Gastrocnemius medialis (tissue), 4 donors: Measurements from ENCODE around the gene ABHD10. TPM values are rescaled to one million over a fixed set of nuclear protein-coding genes. Genes with fewer than 3 reads are reported as not detected.

ENCODE experiments used
- ATAC-seq, 2 donors: fragments of 150-250 bp; one replicate each; pipeline ENCODE4 v1.9.1; 2016
- DNase-seq, 2 donors: peaks; one replicate each; pipeline ENCODE4 v3.0.0-alpha.2; 2019
- H3K27ac ChIP-seq, 4 donors: fragments of 200-600 bp; sonication (generic); 1 replicate in 1 of 4; 2 replicates in 3 of 4; pipeline ENCODE4 v1.5.1; 2016 to 2018; ENCODE audit warnings: mild to moderate bottlenecking in 2 of 4, moderate library complexity in 1 of 4
- H3K27me3 ChIP-seq, 3 donors: fragments of 200-600 bp; sonication (generic) in 2 of 3; 1 replicate in 1 of 3; 2 replicates in 2 of 3; pipeline versions ENCODE4 v1.5.1 to v1.6.0; 2016 to 2019; ENCODE audit warnings: mild to moderate bottlenecking in 1 of 3, moderate library complexity in 1 of 3
- H3K36me3 ChIP-seq, 2 donors: fragments of 200-600 bp; sonication (generic) in 1 of 2; one replicate each; pipeline ENCODE4 v1.5.1; 2017 to 2018
- H3K4me1 ChIP-seq, 2 donors: fragments of 200-600 bp; sonication (generic) in 1 of 2; one replicate each; pipeline ENCODE4 v1.5.1; 2016 to 2017; ENCODE audit warnings: mild to moderate bottlenecking in 2 of 2
- H3K4me3 ChIP-seq, 4 donors: fragments of 200-600 bp; sonication (generic) in 3 of 4; 1 replicate in 1 of 4; 2 replicates in 3 of 4; pipeline ENCODE4 v1.5.1; 2016 to 2019; ENCODE audit warnings: mild to moderate bottlenecking in 2 of 4
- H3K9me3 ChIP-seq, 3 donors: fragments of 200-600 bp; sonication (generic) in 2 of 3; 1 replicate in 1 of 3; 2 replicates in 2 of 3; pipeline ENCODE4 v1.5.1; 2016 to 2019
- POLR2A ChIP-seq, 2 donors: fragments of 450-650 bp; IDR thresholded peaks; one replicate each; pipeline ENCODE4 v1.6.1; 2017; ENCODE audit warnings: antibody characterized with exemption in 2 of 2, mild to moderate bottlenecking in 2 of 2, moderate library complexity in 2 of 2
- in situ Hi-C, 4 donors: fragments of 200-750 bp; cut with MboI; loops; one replicate each; pipeline versions ENCODE4 v1.15.0 to v1.8.0; 2017; ENCODE audit warnings: low sequenced_read_pairs in 4 of 4
- intact Hi-C: fragments of 100-400 bp; cut with DNase I; formaldehyde crosslinking; loops from one replicate; pipeline ENCODE4 v1.15.1; 2023; ENCODE audit warnings: low total_unique reads
- total RNA-seq, 4 donors: library from RNA; depleted of rRNA; stranded (reverse); fragments of >200 nt; gene quantifications; one replicate each; pipeline versions ENCODE4 v1.1.0 to v1.2.3, GENCODE V29; 2016
- TF ChIP-seq, protein P1 (sequence below), 5 experiments: fragments of 450-650 bp in 3 of 5; fragments of 200-600 bp in 2 of 5; sonication (generic) in 2 of 5; IDR thresholded peaks in 4 of 5; conservative IDR thresholded peaks in 1 of 5; 1 replicate in 4 of 5; 2 replicates in 1 of 5; pipeline ENCODE4 v1.5.1; 2016 to 2019; ENCODE audit warnings: antibody characterized with exemption in 5 of 5, mild to moderate bottlenecking in 3 of 5, moderate library complexity in 3 of 5

The ABHD10 gene
- total RNA-seq, 4 donors from 2014 or later: 6.3 to 13.3 (median 9.0) TPM

GRCh38 chr3:112011376-112011940 is 32.6 kb downstream of the ABHD10 start:
- no peak overlapping the region for H3K27ac ChIP-seq
- H3K9me3 ChIP-seq: no peaks in the 10 kb centered on the region
- TF ChIP-seq POLR2A (IDR thresholded peaks at IDR 0.05): no peak
- TF ChIP-seq, protein P1, sequence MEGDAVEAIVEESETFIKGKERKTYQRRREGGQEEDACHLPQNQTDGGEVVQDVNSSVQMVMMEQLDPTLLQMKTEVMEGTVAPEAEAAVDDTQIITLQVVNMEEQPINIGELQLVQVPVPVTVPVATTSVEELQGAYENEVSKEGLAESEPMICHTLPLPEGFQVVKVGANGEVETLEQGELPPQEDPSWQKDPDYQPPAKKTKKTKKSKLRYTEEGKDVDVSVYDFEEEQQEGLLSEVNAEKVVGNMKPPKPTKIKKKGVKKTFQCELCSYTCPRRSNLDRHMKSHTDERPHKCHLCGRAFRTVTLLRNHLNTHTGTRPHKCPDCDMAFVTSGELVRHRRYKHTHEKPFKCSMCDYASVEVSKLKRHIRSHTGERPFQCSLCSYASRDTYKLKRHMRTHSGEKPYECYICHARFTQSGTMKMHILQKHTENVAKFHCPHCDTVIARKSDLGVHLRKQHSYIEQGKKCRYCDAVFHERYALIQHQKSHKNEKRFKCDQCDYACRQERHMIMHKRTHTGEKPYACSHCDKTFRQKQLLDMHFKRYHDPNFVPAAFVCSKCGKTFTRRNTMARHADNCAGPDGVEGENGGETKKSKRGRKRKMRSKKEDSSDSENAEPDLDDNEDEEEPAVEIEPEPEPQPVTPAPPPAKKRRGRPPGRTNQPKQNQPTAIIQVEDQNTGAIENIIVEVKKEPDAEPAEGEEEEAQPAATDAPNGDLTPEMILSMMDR (IDR thresholded peaks at IDR 0.05 in 4 of 5, conservative IDR thresholded peaks at IDR 0.05 in 1 of 5): no peak
- H3K27me3 ChIP-seq: no peaks in the 10 kb centered on the region
- H3K36me3 ChIP-seq: no peaks in the 10 kb centered on the region
- H3K4me3 ChIP-seq: no peak overlapping the region
- intact Hi-C loops (no loop called here), in situ Hi-C loops (no loop called here)
- ATAC-seq (no peak), DNase-seq (no peak)
- H3K4me1 ChIP-seq: peaks cover 4% of the 10 kb centered on the region in 2 donors

- intact Hi-C loops: loop anchor here (2.0 kb wide), 2 partner anchors 24 to 344 kb away; no protein-coding TSS in a partner anchor
- no peak overlapping the region for H3K4me3 ChIP-seq
- TF ChIP-seq, protein P1 (IDR thresholded peaks at IDR 0.05 in 4 of 5, conservative IDR thresholded peaks at IDR 0.05 in 1 of 5): no peak
- no peak for TF ChIP-seq POLR2A (IDR thresholded peaks at IDR 0.05)
- in situ Hi-C loops: no loop called here
- no peaks in the 10 kb centered on the region for H3K27me3 ChIP-seq
- H3K9me3 ChIP-seq: no peaks in the 10 kb centered on the region
- peaks cover 4% of the 10 kb centered on the region in 2 donors for H3K4me1 ChIP-seq
- ATAC-seq (no peak), DNase-seq (no peak)
- H3K27ac ChIP-seq: peak overlapping the region in 1 of 4 donors; percentile 5
- no peaks in the 10 kb centered on the region for H3K36me3 ChIP-seq
These were observed 33.6 kb downstream of the ABHD10 start for GRCh38 chr3:112012205-112012992.

GRCh38 chr3:112013058-112013783 is 34.4 kb downstream of the ABHD10 start:
- Histone ChIP-seq H3K9me3 (no peaks in the 10 kb centered on the region), H3K27me3 (no peaks in the 10 kb centered on the region), H3K36me3 (no peaks in the 10 kb centered on the region), H3K4me1 (peaks cover 4% of the 10 kb centered on the region in 2 donors), H3K27ac (peak overlapping the region in 1 of 4 donors; percentile 5), H3K4me3 (peak overlapping the region in 2 of 4 donors; percentile 8 to 29)
- ATAC-seq: peak; percentile 87 to 94
- intact Hi-C loops: loop anchor here (2.0 kb wide), 2 partner anchors 24 to 344 kb away; no protein-coding TSS in a partner anchor
- in situ Hi-C loops: no loop called here
- peak; percentile 36 to 39 for DNase-seq
- TF ChIP-seq POLR2A (IDR thresholded peaks at IDR 0.05): no peak
- TF ChIP-seq, protein P1 (IDR thresholded peaks at IDR 0.05 in 4 of 5, conservative IDR thresholded peaks at IDR 0.05 in 1 of 5): peak; percentile 24 to 72 (median 53)

DNA sequence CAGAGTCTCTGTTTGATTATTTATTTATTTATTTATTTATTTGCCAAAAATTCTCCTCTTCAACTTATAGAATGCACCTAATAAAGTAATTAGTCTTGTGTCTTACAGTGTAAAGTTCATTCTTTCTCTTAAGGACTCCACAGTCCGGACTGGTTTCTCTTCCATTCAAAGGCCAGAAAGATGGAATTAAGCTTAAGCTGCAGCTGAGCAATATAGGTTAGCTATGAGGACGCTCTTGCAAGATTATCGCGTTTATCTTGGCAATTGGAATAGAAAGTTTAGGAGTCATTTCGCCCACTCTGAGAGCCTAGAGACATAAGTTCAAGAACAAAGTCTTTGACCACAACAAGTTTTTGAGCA is 34.9 kb downstream of the ABHD10 start:
- H3K4me3 ChIP-seq: no peak overlapping the region

More for the DNA sequence above, 34.9 kb downstream of the ABHD10 start:
- Histone ChIP-seq H3K27me3 (no peaks in the 10 kb centered on the region), H3K9me3 (no peaks in the 10 kb centered on the region), H3K27ac (no peak overlapping the region), H3K4me1 (peaks cover 4% of the 10 kb centered on the region in 2 donors), H3K36me3 (no peaks in the 10 kb centered on the region)
- intact Hi-C loops (loop anchor here (2.0 kb wide), 2 partner anchors 25 to 345 kb away; no protein-coding TSS in a partner anchor), in situ Hi-C loops (no loop called here)
- DNase-seq (no peak), ATAC-seq (peak in 1 of 2 donors; percentile 19)
- no peak for TF ChIP-seq POLR2A (IDR thresholded peaks at IDR 0.05)
- TF ChIP-seq, protein P1 (IDR thresholded peaks at IDR 0.05 in 4 of 5, conservative IDR thresholded peaks at IDR 0.05 in 1 of 5): no peak
